IPS-11a (cell line): Measurements from ENCODE around the gene MEIS1.

ENCODE experiments used
- H3K4me3 ChIP-seq: one replicate; pipeline ENCODE4 v1.5.1; 2013; ENCODE audit warnings: low read depth, low read length, control low read depth

The MEIS1 gene

GRCh38 chr2:66531567-66531966, 96.6 kb downstream of the MEIS1 start:
- H3K4me3 ChIP-seq, result no peak overlapping the region

DNA sequence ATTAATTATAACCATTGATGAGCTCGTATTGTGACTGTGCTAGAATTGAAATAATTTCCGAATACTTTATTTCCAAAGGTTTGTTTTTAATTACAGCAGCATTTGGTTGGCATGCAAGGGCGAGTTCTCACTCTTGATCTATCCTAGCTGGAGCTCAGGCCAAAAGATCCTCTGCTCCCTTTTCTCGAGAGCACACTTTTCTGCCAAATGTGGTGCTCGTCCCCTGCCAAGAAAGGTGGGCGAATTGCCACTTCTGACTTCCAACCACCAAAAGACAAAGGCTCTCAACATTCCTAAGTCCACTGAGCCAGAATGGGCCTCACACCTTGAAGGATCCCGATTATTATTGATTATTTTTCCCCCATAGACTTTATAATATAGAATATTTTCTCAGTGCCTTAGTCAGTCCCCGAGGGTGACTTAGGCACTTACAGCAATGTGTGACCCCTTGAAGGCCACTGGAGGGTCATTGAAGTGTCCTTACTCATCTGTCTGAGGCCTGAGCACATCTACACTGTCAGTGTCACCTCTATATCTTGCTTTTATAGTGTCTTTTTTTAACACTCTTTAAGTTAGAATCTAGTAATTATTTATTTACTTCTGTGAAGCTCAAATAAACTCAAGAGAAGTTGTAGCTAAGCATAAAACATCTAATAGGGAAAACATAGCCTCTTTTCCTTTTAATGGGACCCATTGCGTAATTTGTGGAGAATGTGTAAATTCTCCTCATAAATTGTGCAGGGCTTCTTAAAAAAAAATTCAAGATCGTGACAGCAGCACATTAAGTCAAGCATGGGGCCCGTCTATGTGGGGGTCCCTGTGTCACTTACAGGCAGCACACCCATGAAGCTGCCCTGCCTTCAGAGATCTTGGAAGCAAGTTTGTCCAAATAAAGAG, 98.3 kb downstream of the MEIS1 start:
- no peak overlapping the region for H3K4me3 ChIP-seq

- H3K4me3 ChIP-seq, result no peak overlapping the region
Observed at GRCh38 chr2:66534461-66534860, 99.5 kb downstream of the MEIS1 start.

- H3K4me3 ChIP-seq, result no peak overlapping the region
Observed at GRCh38 chr2:66535574-66536289, 100.8 kb downstream of the MEIS1 start.

DNA sequence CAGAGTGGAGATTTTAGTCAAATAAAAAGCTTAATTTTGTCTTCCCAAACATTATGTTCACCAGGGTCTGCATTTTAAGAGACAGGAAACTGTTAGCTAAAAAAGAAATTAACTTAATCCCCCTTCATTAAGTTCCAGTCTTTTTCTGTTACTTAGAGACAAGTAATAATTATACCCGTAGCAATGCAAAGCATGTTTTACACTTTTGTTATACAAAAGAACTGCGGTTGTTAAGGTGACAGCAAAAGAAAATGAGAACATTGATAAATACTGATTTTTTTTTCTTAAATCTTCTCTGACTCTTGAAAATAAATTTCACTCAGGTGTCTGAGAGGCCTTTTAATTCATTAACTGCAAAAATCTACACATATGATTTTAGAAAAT, 101.4 kb downstream of the MEIS1 start:
- no peak overlapping the region for H3K4me3 ChIP-seq

DNA sequence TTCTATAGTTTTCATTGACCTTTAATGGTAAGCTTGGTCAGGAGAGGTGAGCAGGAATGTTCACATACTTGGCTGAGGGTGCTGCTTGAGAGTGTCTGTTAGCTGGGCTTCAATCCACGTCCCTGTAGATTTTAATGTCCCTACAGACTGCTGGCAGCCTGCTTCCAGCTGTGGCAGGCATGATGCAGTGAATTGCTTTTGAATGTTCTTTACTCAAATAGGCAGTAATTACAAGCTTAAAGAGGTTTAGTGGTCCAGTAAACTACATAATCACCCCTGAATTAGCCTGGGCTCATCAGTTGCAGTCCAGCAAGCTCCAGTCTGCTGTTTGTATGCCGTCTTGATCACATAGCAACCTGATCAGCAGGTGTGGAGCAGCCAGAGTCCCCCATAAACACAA, 102.1 kb downstream of the MEIS1 start:
- no peak overlapping the region for H3K4me3 ChIP-seq

DNA sequence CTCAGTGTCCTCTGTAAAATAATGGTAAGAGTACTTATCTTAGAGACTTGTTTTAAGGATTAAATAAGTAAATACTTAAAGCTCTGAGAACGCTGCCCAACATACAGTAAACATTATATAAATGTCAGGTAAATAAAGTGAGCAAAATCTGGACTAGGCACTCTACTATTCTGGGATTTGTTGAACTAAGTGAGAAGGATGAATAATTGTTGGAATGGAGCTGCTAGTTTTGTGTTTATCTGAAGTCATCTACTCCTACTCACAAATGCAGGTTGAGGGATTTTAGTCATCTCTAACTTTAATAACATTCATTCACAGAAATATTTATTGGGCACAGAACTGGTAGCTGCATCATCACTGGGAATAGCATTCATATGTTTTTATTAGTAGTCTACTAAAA, 103.4 kb downstream of the MEIS1 start:
- no peak overlapping the region for H3K4me3 ChIP-seq

- no peak overlapping the region for H3K4me3 ChIP-seq
Observed at GRCh38 chr2:66539452-66539851, 104.5 kb downstream of the MEIS1 start.

- no peak overlapping the region for H3K4me3 ChIP-seq
Observed at GRCh38 chr2:66541646-66542045, 106.7 kb downstream of the MEIS1 start.

GRCh38 chr2:66543257-66543767, 108.4 kb downstream of the MEIS1 start:
- no peak overlapping the region for H3K4me3 ChIP-seq

GRCh38 chr2:66544258-66544657, 109.3 kb downstream of the MEIS1 start:
- H3K4me3 ChIP-seq, result no peak overlapping the region

GRCh38 chr2:66545258-66545657, 110.3 kb downstream of the MEIS1 start:
- no peak overlapping the region for H3K4me3 ChIP-seq

DNA sequence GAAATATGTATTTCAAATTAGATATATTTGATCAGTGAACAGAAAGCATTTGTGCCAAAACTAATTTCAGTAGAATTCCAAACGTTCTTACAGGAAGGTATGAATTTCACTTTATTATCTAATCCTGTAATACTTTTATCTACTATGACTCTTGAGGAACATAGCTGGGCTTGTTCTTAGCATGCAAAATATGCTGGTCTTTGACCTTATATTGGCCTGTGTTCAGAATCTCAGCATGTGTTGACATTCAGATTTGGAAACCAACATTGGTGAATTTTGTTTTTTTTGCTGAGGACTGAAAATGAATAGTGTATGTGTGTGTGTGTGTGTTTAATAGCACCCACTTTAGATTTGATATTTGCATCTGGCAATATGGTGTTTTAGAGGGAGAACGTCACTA, 112.2 kb downstream of the MEIS1 start:
- no peak overlapping the region for H3K4me3 ChIP-seq

DNA sequence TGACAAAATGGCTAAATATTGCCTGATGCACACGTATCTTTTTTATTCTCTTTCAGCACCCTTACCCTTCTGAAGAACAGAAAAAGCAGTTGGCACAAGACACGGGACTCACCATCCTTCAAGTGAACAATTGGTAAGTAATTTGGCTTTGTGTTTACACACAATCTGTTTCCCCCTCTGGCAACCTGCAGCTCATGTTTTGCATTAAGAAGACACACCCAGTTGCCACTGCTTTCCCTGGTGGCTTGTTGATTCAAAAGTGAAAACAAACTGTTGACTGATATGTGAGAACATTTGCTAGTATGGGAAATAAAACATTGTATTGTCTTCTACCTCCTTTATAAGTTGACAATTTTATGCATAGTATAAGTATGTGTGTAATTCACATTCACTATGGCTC, 113.0 kb downstream of the MEIS1 start:
- H3K4me3 ChIP-seq, result no peak overlapping the region

DNA sequence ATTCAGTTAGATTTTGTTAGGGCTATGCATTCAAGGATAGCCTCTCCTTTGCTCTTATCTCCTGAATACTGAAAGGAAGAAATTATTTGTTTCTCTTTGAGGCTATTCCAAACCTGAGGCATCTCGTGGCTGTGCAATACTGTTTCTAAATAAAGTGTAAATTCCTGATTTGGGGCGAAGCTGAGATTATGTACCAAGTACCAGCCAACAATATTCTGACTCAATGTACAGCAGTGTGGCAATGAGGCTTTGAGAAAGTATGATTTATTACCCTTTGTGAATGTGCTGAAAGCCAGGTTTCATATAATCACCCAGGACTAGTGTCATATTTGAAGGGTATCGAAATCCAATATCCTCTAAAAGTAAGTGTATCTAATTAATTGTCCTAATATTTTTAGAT, 113.5 kb downstream of the MEIS1 start:
- H3K4me3 ChIP-seq, result no peak overlapping the region

- no peak overlapping the region for H3K4me3 ChIP-seq
Observed at GRCh38 chr2:66550826-66551225, 115.9 kb downstream of the MEIS1 start.

DNA sequence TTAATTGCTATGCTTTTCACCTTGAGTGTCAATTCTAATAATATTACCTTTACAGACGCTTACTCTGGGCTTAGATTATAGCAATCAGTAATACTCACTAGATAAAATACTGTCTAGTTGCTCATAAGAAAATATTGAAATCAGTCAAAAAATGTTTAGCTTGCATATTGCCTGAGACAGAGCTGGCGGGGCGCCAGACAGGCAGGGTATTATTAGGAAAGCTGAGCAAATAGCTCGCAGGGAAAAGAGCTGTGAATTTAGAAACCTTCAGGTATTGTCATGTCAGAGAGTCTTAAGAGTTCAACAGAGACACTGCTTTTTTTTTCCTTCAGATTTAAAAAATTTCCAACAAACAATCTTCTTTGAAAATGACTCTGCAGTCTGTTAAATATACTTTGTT, 118.4 kb downstream of the MEIS1 start:
- no peak overlapping the region for H3K4me3 ChIP-seq

- no peak overlapping the region for H3K4me3 ChIP-seq
Observed at GRCh38 chr2:66555091-66555490, 120.2 kb downstream of the MEIS1 start.

DNA sequence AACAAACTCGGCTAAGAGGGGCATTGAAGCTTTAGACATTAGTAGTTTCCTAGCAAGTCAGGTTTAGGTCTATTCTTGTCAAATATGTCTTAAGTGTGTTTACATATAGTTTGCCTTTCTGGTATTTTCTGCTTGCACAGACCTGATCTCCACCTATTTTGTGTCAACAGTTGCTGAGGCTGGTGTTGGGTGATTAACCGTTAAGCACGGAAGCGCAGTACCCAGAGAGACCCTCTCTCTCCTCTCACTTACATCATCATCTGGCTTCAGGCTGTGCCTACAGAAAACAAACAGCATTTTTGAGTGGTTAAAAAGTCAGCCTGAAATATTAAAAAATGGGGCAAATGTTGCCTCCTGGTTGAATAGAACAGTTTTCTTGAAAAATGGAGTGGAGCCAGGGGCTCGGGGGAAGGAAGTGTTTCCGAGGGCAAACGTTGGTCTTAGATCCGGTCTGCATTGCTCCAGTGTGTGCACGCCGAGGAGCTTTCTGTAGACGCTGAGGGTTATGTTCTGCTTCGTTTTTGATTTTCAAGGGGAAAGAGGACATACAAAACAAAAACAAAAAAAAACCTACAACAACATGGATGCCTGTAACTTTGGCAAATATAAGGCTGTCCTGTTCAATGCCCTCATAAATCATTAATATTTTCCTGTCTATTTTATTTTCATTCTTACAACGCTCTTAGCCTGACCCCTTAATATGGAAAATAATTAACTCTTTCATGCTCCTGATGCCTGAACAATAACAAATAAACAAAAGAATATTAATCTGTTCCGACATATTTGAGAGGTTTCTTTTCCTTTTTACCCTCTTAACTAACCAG, 120.8 kb downstream of the MEIS1 start:
- H3K4me3 ChIP-seq, result no peak overlapping the region

DNA sequence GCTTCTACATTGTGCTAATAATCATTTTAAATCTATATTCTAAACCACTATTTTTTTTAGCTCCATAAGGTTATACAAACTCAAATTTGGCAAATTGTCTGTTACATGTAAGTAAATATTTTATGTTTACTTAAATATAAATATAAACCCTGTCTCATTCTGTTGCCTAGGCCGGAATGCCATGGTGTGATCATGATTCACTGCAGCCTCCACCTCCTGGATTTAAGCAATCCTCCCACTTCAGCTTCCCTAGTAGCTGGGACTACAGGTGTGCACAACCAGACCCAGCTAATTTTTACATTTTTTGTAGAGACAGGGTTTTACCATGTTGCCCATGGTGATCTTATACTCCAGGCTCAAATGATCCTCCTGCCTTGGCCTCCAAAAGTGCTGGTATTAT, 124.7 kb downstream of the MEIS1 start:
- H3K4me3 ChIP-seq, result no peak overlapping the region

DNA sequence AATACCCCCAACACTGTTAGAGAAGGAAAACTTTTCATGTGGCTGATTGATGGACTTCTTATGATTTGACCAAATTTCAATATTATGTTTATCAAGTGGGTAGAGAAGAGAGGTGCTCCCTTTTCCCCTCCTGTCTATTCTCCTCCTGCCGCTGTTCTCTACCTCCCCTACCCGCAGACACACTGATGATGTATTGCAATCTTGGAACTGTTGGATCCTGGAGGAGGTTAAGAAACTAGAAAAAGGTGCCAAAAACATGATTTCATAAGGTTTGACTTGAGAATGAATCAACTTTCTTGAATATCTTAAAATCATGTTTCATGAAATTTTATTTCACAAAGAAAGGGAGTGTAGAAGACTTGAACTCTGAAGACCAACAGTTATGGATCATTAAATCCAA, 125.8 kb downstream of the MEIS1 start:
- no peak overlapping the region for H3K4me3 ChIP-seq
